CD14-positive monocyte (primary cell): ENCODE results near the gene AKAP8. TPM values are rescaled to one million over a fixed set of nuclear protein-coding genes. Genes with fewer than 3 reads are reported as not detected.

Experiments
- DNase-seq, 3 donors: peaks; one replicate each; pipeline ENCODE4 v3.0.0-alpha.2; 2011 to 2022
- H2AFZ ChIP-seq: 2 replicates; pipeline ENCODE4 v1.6.0; 2012; ENCODE audit warnings: mild to moderate bottlenecking, low read depth, low read length, inconsistent platforms; ENCODE audit not compliant: insufficient read depth, poor library complexity, severe bottlenecking
- H3K27ac ChIP-seq, 2 donors: 1 replicate in 1 of 2; 2 replicates in 1 of 2; pipeline ENCODE4 v1.5.1; 2012 to 2013; ENCODE audit warnings: low read length in 2 of 2, control low read depth in 1 of 2, inconsistent platforms in 1 of 2, low read depth in 1 of 2, mild to moderate bottlenecking in 1 of 2
- H3K27me3 ChIP-seq, 2 donors: one replicate each; pipeline versions ENCODE4 v1.6.0 to v1.6.1; 2011 to 2013; ENCODE audit warnings: low read length in 2 of 2; ENCODE audit not compliant: control insufficient read depth in 2 of 2, insufficient read depth in 2 of 2
- H3K36me3 ChIP-seq, 2 donors: replicated peaks in 1 of 2; 1 replicate in 1 of 2; 2 replicates in 1 of 2; pipeline versions ENCODE4 v1.5.1 to v1.6.1; 2012 to 2013; ENCODE audit warnings: low read length in 2 of 2, control low read depth in 1 of 2, inconsistent platforms in 1 of 2, mild to moderate bottlenecking in 1 of 2; ENCODE audit not compliant: insufficient read depth in 2 of 2, control insufficient read depth in 1 of 2
- H3K4me1 ChIP-seq, 2 donors: 1 replicate in 1 of 2; 2 replicates in 1 of 2; pipeline versions ENCODE4 v1.5.1 to v1.6.1; 2012 to 2013; ENCODE audit warnings: low read length in 2 of 2, control low read depth in 1 of 2, inconsistent platforms in 1 of 2, mild to moderate bottlenecking in 1 of 2, moderate library complexity in 1 of 2; ENCODE audit not compliant: insufficient read depth in 2 of 2, control insufficient read depth in 1 of 2
- H3K4me2 ChIP-seq: replicated peaks from 2 replicates; pipeline ENCODE3; 2012; ENCODE audit warnings: low read length, moderate library complexity, mild to moderate bottlenecking; ENCODE audit not compliant: poor library complexity, severe bottlenecking; ENCODE audit errors: extremely low read depth
- H3K4me3 ChIP-seq, 3 experiments: fragments of 200-600 bp in 1 of 3; sonication (generic) in 1 of 3; replicated peaks in 1 of 3; 1 replicate in 2 of 3; 2 replicates in 1 of 3; pipeline ENCODE4 v1.5.1; 2011 to 2013; ENCODE audit warnings: low read length in 3 of 3, mild to moderate bottlenecking in 3 of 3, control low read depth in 2 of 3, low read depth in 2 of 3, inconsistent platforms in 1 of 3, moderate library complexity in 1 of 3
- H3K79me2 ChIP-seq: 2 replicates; pipeline ENCODE4 v1.6.0; 2012; ENCODE audit warnings: mild to moderate bottlenecking, control low read depth, inconsistent platforms, low read length, moderate library complexity; ENCODE audit not compliant: insufficient read depth
- H3K9ac ChIP-seq: 2 replicates; pipeline ENCODE4 v1.6.0; 2017; ENCODE audit warnings: low read length, mild to moderate bottlenecking; ENCODE audit not compliant: insufficient read depth, poor library complexity, severe bottlenecking
- H3K9me3 ChIP-seq, 2 donors: replicated peaks in 1 of 2; 1 replicate in 1 of 2; 2 replicates in 1 of 2; pipeline versions ENCODE4 v1.5.1 to v1.6.1; 2012 to 2013; ENCODE audit warnings: low read length in 2 of 2, control low read depth in 1 of 2; ENCODE audit not compliant: control insufficient read depth in 1 of 2, insufficient read depth in 1 of 2
- H4K20me1 ChIP-seq: 2 replicates; pipeline ENCODE4 v1.6.0; 2012; ENCODE audit warnings: mild to moderate bottlenecking, low read length, control low read depth, moderate library complexity; ENCODE audit not compliant: insufficient read depth
- H3K27ac Mint-ChIP-seq, 7 donors: one replicate each; pipeline ENCODE4 v1.8.0; 2020; ENCODE audit warnings: mild to moderate bottlenecking in 7 of 7, mixed read lengths in 7 of 7, moderate library complexity in 6 of 7, inconsistent platforms in 2 of 7
- H3K27me3 Mint-ChIP-seq, 3 donors: one replicate each; pipeline ENCODE4 v1.8.0; 2021 to 2022; ENCODE audit warnings: low read depth in 3 of 3, mild to moderate bottlenecking in 3 of 3, mixed read lengths in 3 of 3, moderate library complexity in 3 of 3, inconsistent platforms in 1 of 3
- H3K36me3 Mint-ChIP-seq, 2 donors: one replicate each; pipeline ENCODE4 v1.8.0; 2020; ENCODE audit warnings: mixed read lengths in 2 of 2, inconsistent platforms in 1 of 2, mild to moderate bottlenecking in 1 of 2
- H3K4me1 Mint-ChIP-seq: one replicate; pipeline ENCODE4 v1.8.0; 2020; ENCODE audit warnings: mild to moderate bottlenecking, mixed read lengths
- H3K4me3 Mint-ChIP-seq, 2 donors: one replicate each; pipeline ENCODE4 v1.8.0; 2020; ENCODE audit warnings: mild to moderate bottlenecking in 2 of 2, mixed read lengths in 2 of 2, moderate library complexity in 1 of 2
- H3K9me3 Mint-ChIP-seq, 7 donors: one replicate each; pipeline ENCODE4 v1.8.0; 2020 to 2022; ENCODE audit warnings: mixed read lengths in 7 of 7, mild to moderate bottlenecking in 6 of 7, moderate library complexity in 6 of 7, inconsistent platforms in 2 of 7
- CTCF ChIP-seq: fragments of 200-600 bp; IDR thresholded peaks from one replicate; pipeline ENCODE4 v1.8.0; 2022; ENCODE audit warnings: antibody characterized with exemption, mild to moderate bottlenecking
- WGBS: methylation state at CpG from one replicate; pipeline ENCODE4 v1.1.5; 2013; ENCODE audit warnings: missing lambda C conversion rate; ENCODE audit not compliant: insufficient coverage; 5-methylcytosine and 5-hydroxymethylcytosine counted together
- intact Hi-C, 2 donors: fragments of 100-400 bp; cut with micrococcal nuclease; formaldehyde crosslinking; loops; one replicate each; pipeline versions ENCODE4 v1.15.0 to v1.15.1; 2023
- polyA plus RNA-seq, 3 donors: library from polyadenylated mRNA; depleted of rRNA in 1 of 3; unstranded in 2 of 3; stranded (reverse) in 1 of 3; fragments of 300-500 nt in 2 of 3; fragments of >200 nt in 1 of 3; fragmentation: Illumina TruSeq in 2 of 3; gene quantifications; 1 replicate in 2 of 3; 2 replicates in 1 of 3; pipeline ENCODE4 v1.2.3, GENCODE V29; 2012 to 2021

Gene AKAP8
- polyA plus RNA-seq, 3 donors: 8.0 to 25.9 (median 12.3) TPM

GRCh38 chr19:15313649-15314279 is 65.8 kb downstream of the AKAP8 start:
- H3K27me3 Mint-ChIP-seq: peaks cover 0 to 2% (median 0%) of the 10 kb centered on the region in 3 donors
- WGBS: 88% methylated on average over 1 of the region's 7 CpGs
- H3K4me2 ChIP-seq: no peak overlapping the region
- H3K36me3 Mint-ChIP-seq: peaks cover 0 to 5% of the 10 kb centered on the region in 2 donors
- no peak overlapping the region for H3K4me3 ChIP-seq
- peaks cover 71% of the 10 kb centered on the region for H3K4me1 Mint-ChIP-seq
- H3K36me3 ChIP-seq: peaks cover 0 to 6% of the 10 kb centered on the region in 2 donors
- DNase-seq: no peak
- H3K4me1 ChIP-seq: peaks cover 36% of the 10 kb centered on the region in 2 donors
- no peaks in the 10 kb centered on the region for H3K9me3 ChIP-seq
- H3K27ac ChIP-seq: peak overlapping the region in 1 of 2 donors; percentile 61
- H3K27ac Mint-ChIP-seq: peak overlapping the region in 5 of 7 donors; percentile 8 to 74 (median 53)
- H3K27me3 ChIP-seq: no peaks in the 10 kb centered on the region
- no peak for TF ChIP-seq CTCF
- H3K4me3 Mint-ChIP-seq: no peak overlapping the region
- H3K9ac ChIP-seq: no peak overlapping the region
- H3K79me2 ChIP-seq: peaks cover 100% of the 10 kb centered on the region
- peaks cover 100% of the 10 kb centered on the region for H4K20me1 ChIP-seq
- H2AFZ ChIP-seq: no peak overlapping the region
- intact Hi-C loops: no loop called here
- H3K9me3 Mint-ChIP-seq: peaks cover 0 to 3% (median 0%) of the 10 kb centered on the region in 7 donors

- Histone ChIP-seq H3K36me3 (no peaks in the 10 kb centered on the region), H3K9ac (no peak overlapping the region), H3K79me2 (peaks cover 100% of the 10 kb centered on the region), H4K20me1 (peaks cover 100% of the 10 kb centered on the region), H3K27me3 (no peaks in the 10 kb centered on the region), H3K27ac (peak overlapping the region in 1 of 2 donors; percentile 6), H3K4me1 (peaks cover 6 to 8% of the 10 kb centered on the region in 2 donors), H3K4me3 (no peak overlapping the region), H2AFZ (no peak overlapping the region), H3K9me3 (no peaks in the 10 kb centered on the region), H3K4me2 (no peak overlapping the region)
- H3K27ac Mint-ChIP-seq: peak overlapping the region in 1 of 7 donors; percentile 83
- H3K9me3 Mint-ChIP-seq: no peaks in the 10 kb centered on the region
- H3K27me3 Mint-ChIP-seq: no peaks in the 10 kb centered on the region
- intact Hi-C loops: no loop called here
- no peak for DNase-seq
- H3K4me3 Mint-ChIP-seq: no peak overlapping the region
- no peak for TF ChIP-seq CTCF
- H3K36me3 Mint-ChIP-seq: no peaks in the 10 kb centered on the region
- peaks cover 59% of the 10 kb centered on the region for H3K4me1 Mint-ChIP-seq
- no CpG with 5 or more reads among the region's 2 CpGs for WGBS
Observed at GRCh38 chr19:15307169-15307568, 72.4 kb downstream of the AKAP8 start.
